Thoracic aorta (tissue), 2 donors: ENCODE measurements around the gene APLP1. TPM values are rescaled to one million over a fixed set of nuclear protein-coding genes. Genes with fewer than 3 reads are reported as not detected.

ENCODE experiments used
- ATAC-seq: fragments of 150-250 bp; one replicate; pipeline ENCODE4 v1.8.0; 2017; ENCODE audit warnings: low read depth; ENCODE audit not compliant: insufficient number of reproducible peaks, low FRiP score
- DNase-seq: peaks from one replicate; pipeline ENCODE4 v3.0.0-alpha.2; 2020; ENCODE audit warnings: low spot score
- H3K27ac ChIP-seq, 2 donors: fragments of 200-600 bp; sonication (generic); 1 replicate in 1 of 2; 2 replicates in 1 of 2; pipeline ENCODE4 v1.5.1; 2016; ENCODE audit warnings: mild to moderate bottlenecking in 2 of 2, moderate library complexity in 2 of 2
- H3K27me3 ChIP-seq: fragments of 200-600 bp; sonication (generic); replicated peaks from 2 replicates; pipeline ENCODE4 v1.6.0; 2016; ENCODE audit warnings: mild to moderate bottlenecking; ENCODE audit not compliant: insufficient read depth
- H3K36me3 ChIP-seq: fragments of 200-600 bp; sonication (generic); one replicate; pipeline ENCODE4 v1.5.1; 2016
- H3K4me1 ChIP-seq, 2 donors: fragments of 200-600 bp; sonication (generic); 1 replicate in 1 of 2; 2 replicates in 1 of 2; pipeline versions ENCODE4 v1.5.1 to v1.6.0; 2016; ENCODE audit warnings: low read depth in 2 of 2, mild to moderate bottlenecking in 1 of 2; ENCODE audit not compliant: control insufficient read depth in 1 of 2
- H3K4me3 ChIP-seq: fragments of 200-600 bp; sonication (generic); 2 replicates; pipeline ENCODE4 v1.5.1; 2016; ENCODE audit warnings: mild to moderate bottlenecking
- H3K9me3 ChIP-seq: fragments of 200-600 bp; sonication (generic); 2 replicates; pipeline ENCODE4 v1.5.1; 2016
- CTCF ChIP-seq: fragments of 200-600 bp; sonication (generic); IDR thresholded peaks from one replicate; pipeline ENCODE4 v1.5.1; 2019; ENCODE audit warnings: antibody characterized with exemption
- total RNA-seq, 2 donors: library from RNA; depleted of rRNA; stranded (reverse); fragments of >200 nt; gene quantifications; one replicate each; pipeline versions ENCODE4 v1.1.0 to v1.2.3, GENCODE V29; 2016

The APLP1 gene
- 10 to 100 TPM; 28.1 to 47.2 TPM for total RNA-seq

DNA sequence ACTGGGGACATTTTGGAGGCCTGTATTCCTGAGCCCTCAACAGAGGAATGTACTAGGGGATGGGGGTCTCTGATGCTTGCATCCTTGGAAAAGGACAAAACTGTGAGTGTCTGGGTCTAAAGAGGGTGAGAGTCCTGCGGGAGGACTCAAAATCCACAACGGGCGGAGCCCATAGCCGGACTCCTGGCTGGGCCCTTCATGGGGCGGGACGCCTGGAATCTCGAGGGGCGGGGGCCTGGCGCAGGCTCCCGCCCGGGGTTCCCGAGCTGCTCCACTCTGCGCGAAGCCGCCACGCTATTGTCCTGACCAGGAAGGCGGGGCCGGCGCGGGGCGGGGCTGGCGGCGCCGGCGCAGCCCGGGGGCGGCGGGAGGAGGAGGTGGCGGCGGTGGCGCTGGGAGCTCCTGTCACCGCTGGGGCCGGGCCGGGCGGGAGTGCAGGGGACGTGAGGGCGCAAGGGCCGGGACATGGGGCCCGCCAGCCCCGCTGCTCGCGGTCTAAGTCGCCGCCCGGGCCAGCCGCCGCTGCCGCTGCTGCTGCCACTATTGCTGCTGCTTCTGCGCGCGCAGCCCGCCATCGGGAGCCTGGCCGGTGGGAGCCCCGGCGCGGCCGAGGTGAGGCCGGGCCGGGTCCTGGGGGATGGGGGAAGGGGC is at the start of gene APLP1:
Gene APLP1 (plus strand): TSS at position 403 of the 651 bp plus-strand sequence. CDS start 63 bp downstream, at position 466.
- no peak within 1 kb of the TSS for H3K27ac ChIP-seq
- H3K4me3 ChIP-seq = peak within 1 kb of the TSS; percentile 80
- no peaks in the 10 kb centered on the region for H3K27me3 ChIP-seq
- H3K36me3 ChIP-seq = no peaks in the 10 kb centered on the region
- TF ChIP-seq CTCF = no peak
- H3K4me1 ChIP-seq = peaks cover 17 to 20% of the 10 kb centered on the region in 2 donors
- H3K9me3 ChIP-seq = no peaks in the 10 kb centered on the region
- DNase-seq (no peak), ATAC-seq (no peak)

- H3K36me3 ChIP-seq = no peaks in the 10 kb centered on the region
- H3K4me3 ChIP-seq = no peak overlapping the region
- no peaks in the 10 kb centered on the region for H3K9me3 ChIP-seq
- DNase-seq = no peak
- TF ChIP-seq CTCF = no peak
- no peak for ATAC-seq
- no peaks in the 10 kb centered on the region for H3K4me1 ChIP-seq
- no peak overlapping the region for H3K27ac ChIP-seq
- H3K27me3 ChIP-seq = no peaks in the 10 kb centered on the region
Measured at GRCh38 chr19:35822579-35822978, 45.8 kb upstream of the APLP1 start.

DNA sequence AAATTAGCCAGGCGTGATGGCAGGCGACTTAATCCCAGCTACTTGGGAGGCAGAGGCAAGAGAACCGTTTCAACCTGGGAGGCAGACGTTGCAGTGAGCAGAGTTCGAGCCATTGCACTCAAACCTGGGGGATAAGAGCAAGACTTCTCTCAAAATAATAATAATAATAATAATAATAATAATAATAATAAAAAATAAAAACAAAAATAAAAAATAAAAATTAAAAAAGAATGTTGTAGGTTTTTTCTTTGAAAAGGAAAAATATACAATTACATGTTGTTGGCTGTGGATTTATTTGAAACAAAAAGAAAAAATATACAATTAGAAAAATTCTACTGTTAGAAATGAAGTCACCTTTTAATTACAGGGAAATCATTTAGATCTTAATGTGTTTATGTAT is 44.2 kb upstream of the APLP1 start:
- TF ChIP-seq CTCF = no peak
- no peaks in the 10 kb centered on the region for H3K9me3 ChIP-seq
- no peaks in the 10 kb centered on the region for H3K36me3 ChIP-seq
- H3K27me3 ChIP-seq = no peaks in the 10 kb centered on the region
- no peaks in the 10 kb centered on the region for H3K4me1 ChIP-seq
- H3K27ac ChIP-seq = no peak overlapping the region
- DNase-seq = no peak
- no peak for ATAC-seq
- no peak overlapping the region for H3K4me3 ChIP-seq

DNA sequence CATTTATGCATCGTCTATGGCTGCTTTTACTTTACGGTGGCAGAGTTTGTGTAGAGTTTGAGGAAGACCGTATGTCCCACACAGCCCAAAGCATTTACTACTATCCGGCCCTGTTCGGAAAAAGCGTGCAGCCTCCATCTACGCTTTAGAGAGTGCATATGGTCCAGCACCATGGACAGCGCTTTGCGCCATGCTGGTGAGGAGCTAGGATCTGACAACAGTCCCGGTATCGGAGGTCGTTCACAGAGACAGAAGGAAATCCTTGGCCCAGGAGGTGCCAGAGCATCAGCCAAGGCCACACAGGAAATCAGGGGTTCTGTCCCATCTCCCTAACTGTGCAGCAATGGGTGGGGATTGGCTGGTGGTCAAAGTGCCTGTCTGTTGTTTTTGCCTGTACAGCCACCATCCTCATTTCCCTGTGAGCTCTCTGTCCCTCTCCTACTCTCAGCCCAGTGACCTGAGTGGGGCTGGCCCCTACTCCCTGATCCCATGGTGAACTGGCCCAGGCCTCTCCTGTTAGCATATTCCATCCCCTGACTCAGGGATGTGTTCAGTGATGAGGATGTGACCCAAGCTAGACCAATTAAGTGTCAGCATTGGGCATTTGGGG is 39.6 kb upstream of the APLP1 start:
- Histone ChIP-seq H3K36me3 (no peaks in the 10 kb centered on the region), H3K27ac (no peak overlapping the region), H3K27me3 (no peaks in the 10 kb centered on the region), H3K9me3 (no peaks in the 10 kb centered on the region), H3K4me1 (no peaks in the 10 kb centered on the region), H3K4me3 (no peak overlapping the region)
- DNase-seq (no peak), ATAC-seq (no peak)
- TF ChIP-seq CTCF = no peak

DNA sequence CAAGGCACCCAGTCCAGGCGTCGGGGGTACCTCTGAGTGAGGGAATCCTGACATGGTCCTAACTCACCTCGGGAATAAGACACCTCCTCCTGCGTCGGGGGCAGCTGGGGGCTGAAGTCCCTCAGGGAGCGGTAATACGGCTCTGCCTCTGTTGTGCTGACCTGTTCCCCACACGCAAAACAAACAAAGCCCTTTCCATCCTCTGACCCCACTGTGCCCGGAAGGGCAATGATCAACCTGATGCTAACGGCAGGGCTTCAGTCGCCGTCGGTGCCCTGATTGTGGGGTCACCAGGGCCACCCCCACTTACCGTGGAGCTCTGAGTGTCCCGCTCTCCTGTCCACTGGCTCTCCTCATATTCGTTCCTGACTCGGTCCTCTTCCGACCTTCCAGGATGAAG is 37.4 kb upstream of the APLP1 start:
- Histone ChIP-seq H3K4me1 (no peaks in the 10 kb centered on the region), H3K27me3 (no peaks in the 10 kb centered on the region), H3K4me3 (no peak overlapping the region), H3K9me3 (no peaks in the 10 kb centered on the region), H3K36me3 (no peaks in the 10 kb centered on the region), H3K27ac (no peak overlapping the region)
- no peak for DNase-seq
- ATAC-seq = no peak
- TF ChIP-seq CTCF = no peak
